ENCODE results near the gene PGBD5.

Gene PGBD5

GRCh38 chr1:230400007-230400344 lies 26.2 kb downstream of the PGBD5 start:
- in situ Hi-C loops (cut with HindIII; ENCODE audit: low sequenced_read_pairs), result no loop called here
- DNase-seq (ENCODE audit: low read depth, low spot score), result no peak
- TF ChIP-seq CTCF (IDR thresholded peaks at IDR 0.05; ENCODE audit: low read depth, low read length), result no peak
- H3K4me3 ChIP-seq (ENCODE audit: low read depth, low read length), result no peak overlapping the region

- TF ChIP-seq CTCF (IDR thresholded peaks at IDR 0.05; ENCODE audit: low read depth, low read length), result no peak
- no peak for DNase-seq (ENCODE audit: low read depth, low spot score)
- no peak overlapping the region for H3K4me3 ChIP-seq (ENCODE audit: low read depth, low read length)
- in situ Hi-C loops (cut with HindIII; ENCODE audit: low sequenced_read_pairs), result no loop called here
Observed at GRCh38 chr1:230399321-230400006, 26.7 kb downstream of the PGBD5 start.

- no peak for DNase-seq (ENCODE audit: low read depth, low spot score)
- in situ Hi-C loops (cut with HindIII; ENCODE audit: low sequenced_read_pairs), result no loop called here
- no peak overlapping the region for H3K4me3 ChIP-seq (ENCODE audit: low read depth, low read length)
- TF ChIP-seq CTCF (IDR thresholded peaks at IDR 0.05; ENCODE audit: low read depth, low read length), result no peak
Observed at GRCh38 chr1:230398856-230399255, 27.3 kb downstream of the PGBD5 start.

GRCh38 chr1:230396966-230397365 lies 29.2 kb downstream of the PGBD5 start:
- no peak for DNase-seq (ENCODE audit: low read depth, low spot score)
- in situ Hi-C loops (cut with HindIII; ENCODE audit: low sequenced_read_pairs), result no loop called here
- TF ChIP-seq CTCF (IDR thresholded peaks at IDR 0.05; ENCODE audit: low read depth, low read length), result no peak
- H3K4me3 ChIP-seq (ENCODE audit: low read depth, low read length), result no peak overlapping the region

- in situ Hi-C loops (cut with HindIII; ENCODE audit: low sequenced_read_pairs), result no loop called here
- no peak for DNase-seq (ENCODE audit: low read depth, low spot score)
- TF ChIP-seq CTCF (IDR thresholded peaks at IDR 0.05; ENCODE audit: low read depth, low read length), result no peak
- H3K4me3 ChIP-seq (ENCODE audit: low read depth, low read length), result no peak overlapping the region
Observed at GRCh38 chr1:230395932-230396331, 30.2 kb downstream of the PGBD5 start.

- TF ChIP-seq CTCF (IDR thresholded peaks at IDR 0.05; ENCODE audit: low read depth, low read length), result no peak
- DNase-seq (ENCODE audit: low read depth, low spot score), result no peak
- no peak overlapping the region for H3K4me3 ChIP-seq (ENCODE audit: low read depth, low read length)
- in situ Hi-C loops (cut with HindIII; ENCODE audit: low sequenced_read_pairs), result no loop called here
Observed at GRCh38 chr1:230394741-230395140, 31.4 kb downstream of the PGBD5 start.

GRCh38 chr1:230394134-230394533 lies 32.0 kb downstream of the PGBD5 start:
- TF ChIP-seq CTCF (IDR thresholded peaks at IDR 0.05; ENCODE audit: low read depth, low read length), result no peak
- no peak for DNase-seq (ENCODE audit: low read depth, low spot score)

More at GRCh38 chr1:230394134-230394533, 32.0 kb downstream of the PGBD5 start:
- in situ Hi-C loops (cut with HindIII; ENCODE audit: low sequenced_read_pairs), result no loop called here
- H3K4me3 ChIP-seq (ENCODE audit: low read depth, low read length), result no peak overlapping the region

Measured in astrocyte of the spinal cord (primary cell).